HepG2 (cell line): ENCODE results near the gene DLAT. TPM values are rescaled to one million over a fixed set of nuclear protein-coding genes. Genes with fewer than 3 reads are reported as not detected.
A peak's percentile ranks its signal among the peaks of the same experiment; 100 is the strongest.

Experiments
- AGO1 ChIP-seq: fragments of 200-400 bp; formaldehyde crosslinking; IDR thresholded peaks from 2 replicates; pipeline ENCODE4 v1.6.1; 2017; ENCODE audit warnings: mild to moderate bottlenecking, low read depth, low read length, moderate library complexity; ENCODE audit not compliant: poor library complexity, severe bottlenecking
- KLF15 ChIP-seq: sonication (generic); formaldehyde crosslinking; IDR thresholded peaks from 2 replicates; pipeline ENCODE4 v1.8.1; 2023; ENCODE audit warnings: borderline replicate concordance, mild to moderate bottlenecking, inconsistent platforms, missing genetic modification reagents, mixed read lengths
- KLF6 ChIP-seq: IDR thresholded peaks from 2 replicates; pipeline ENCODE4 v1.8.0; 2016; ENCODE audit warnings: missing biosample characterization, missing genetic modification reagents
- MTA3 ChIP-seq: sonication (generic); formaldehyde crosslinking; IDR thresholded peaks from 2 replicates; pipeline ENCODE4 v1.4.0; 2020; ENCODE audit warnings: missing genetic modification reagents
- MXI1 ChIP-seq: IDR thresholded peaks from 3 replicates; pipeline ENCODE4 v1.6.1; 2012; ENCODE audit warnings: low read depth, low read length, inconsistent platforms, borderline replicate concordance
- POLR2AphosphoS2 ChIP-seq: IDR thresholded peaks from 2 replicates; pipeline ENCODE4 v1.6.1; 2011; ENCODE audit warnings: low read depth, low read length, improper control_type of control experiment
- RBM22 ChIP-seq: fragments of 200-400 bp; formaldehyde crosslinking; optimal IDR thresholded peaks from 2 replicates; pipeline ENCODE3; 2017; ENCODE audit warnings: mild to moderate bottlenecking, low read length, moderate library complexity
- TEAD3 ChIP-seq: optimal IDR thresholded peaks from 2 replicates; pipeline ENCODE3; 2016; ENCODE audit warnings: borderline replicate concordance
- ZMAT3 ChIP-seq: sonication (generic); formaldehyde crosslinking; conservative IDR thresholded peaks from 2 replicates; pipeline ENCODE4 v1.7.0; 2021; ENCODE audit warnings: missing genetic modification reagents
- ZNF317 ChIP-seq: sonication (generic); formaldehyde crosslinking; IDR thresholded peaks from 2 replicates; pipeline ENCODE4 v1.5.0; 2020; ENCODE audit warnings: mild to moderate bottlenecking, missing genetic modification reagents
- ZNF350 ChIP-seq: sonication (generic); formaldehyde crosslinking; IDR thresholded peaks from 2 replicates; pipeline ENCODE4 v1.4.0; 2020; ENCODE audit warnings: mild to moderate bottlenecking, low read depth, missing genetic modification reagents, borderline replicate concordance
- ZNF574 ChIP-seq: sonication (generic); formaldehyde crosslinking; IDR thresholded peaks from 2 replicates; pipeline ENCODE4 v1.4.0; 2020; ENCODE audit warnings: missing genetic modification reagents
- ZNF737 ChIP-seq: sonication (generic); formaldehyde crosslinking; IDR thresholded peaks from 2 replicates; pipeline ENCODE4 v1.5.0; 2020; ENCODE audit warnings: missing genetic modification reagents, mild to moderate bottlenecking, borderline replicate concordance
- ZNF773 ChIP-seq: sonication (generic); formaldehyde crosslinking; IDR thresholded peaks from 2 replicates; pipeline ENCODE4 v1.4.0; 2020; ENCODE audit warnings: missing genetic modification reagents, borderline replicate concordance
- polyA plus RNA-seq, 8 experiments: library from polyadenylated mRNA; depleted of rRNA in 3 of 8; stranded (reverse) in 7 of 8; unstranded in 1 of 8; fragments of >200 nt; fragmentation: Illumina TruSeq in 4 of 8; extraction: Trizol in 4 of 8; gene quantifications; 2 replicates each; pipeline versions ENCODE4 v1.2.1 to v1.2.3, GENCODE V29; 2011 to 2016; ENCODE audit warnings: low read depth in 4 of 8, missing spikeins in 1 of 8, mixed read lengths in 1 of 8; ENCODE audit not compliant: insufficient read depth in 1 of 8
- total RNA-seq, 5 experiments: library from RNA; depleted of rRNA; stranded (reverse); fragments of >200 nt; fragmentation: Illumina TruSeq; extraction: Trizol; gene quantifications; 2 replicates each; pipeline ENCODE4 v1.2.3, GENCODE V29; 2016; ENCODE audit warnings: low read depth in 1 of 5
- TF ChIP-seq, protein P1 (sequence below), 2 experiments: sonication (generic) in 1 of 2; formaldehyde crosslinking in 1 of 2; IDR thresholded peaks; 2 replicates each; pipeline versions ENCODE4 v1.4.0 to v1.6.1; 2016 to 2020; ENCODE audit warnings: borderline replicate concordance in 1 of 2, low read depth in 1 of 2, mild to moderate bottlenecking in 1 of 2, missing genetic modification reagents in 1 of 2
- TF ChIP-seq, protein P2 (sequence below): sonication (generic); formaldehyde crosslinking; IDR thresholded peaks from 2 replicates; pipeline ENCODE4 v1.5.1; 2020; ENCODE audit warnings: mild to moderate bottlenecking, missing genetic modification reagents, moderate library complexity

Gene DLAT
- total and polyA plus RNA-seq, 2 of the 13 experiments (the other 11 are each of a cell fraction or from before 2014, with no cell fraction given), result 26.4 to 62.2 TPM

GRCh38 chr11:112086422-112087191 lies 61.4 kb downstream of the DLAT start, which contains the start of the genes SDHD and TIMM8B (continued):
- TF ChIP-seq, protein P1, sequence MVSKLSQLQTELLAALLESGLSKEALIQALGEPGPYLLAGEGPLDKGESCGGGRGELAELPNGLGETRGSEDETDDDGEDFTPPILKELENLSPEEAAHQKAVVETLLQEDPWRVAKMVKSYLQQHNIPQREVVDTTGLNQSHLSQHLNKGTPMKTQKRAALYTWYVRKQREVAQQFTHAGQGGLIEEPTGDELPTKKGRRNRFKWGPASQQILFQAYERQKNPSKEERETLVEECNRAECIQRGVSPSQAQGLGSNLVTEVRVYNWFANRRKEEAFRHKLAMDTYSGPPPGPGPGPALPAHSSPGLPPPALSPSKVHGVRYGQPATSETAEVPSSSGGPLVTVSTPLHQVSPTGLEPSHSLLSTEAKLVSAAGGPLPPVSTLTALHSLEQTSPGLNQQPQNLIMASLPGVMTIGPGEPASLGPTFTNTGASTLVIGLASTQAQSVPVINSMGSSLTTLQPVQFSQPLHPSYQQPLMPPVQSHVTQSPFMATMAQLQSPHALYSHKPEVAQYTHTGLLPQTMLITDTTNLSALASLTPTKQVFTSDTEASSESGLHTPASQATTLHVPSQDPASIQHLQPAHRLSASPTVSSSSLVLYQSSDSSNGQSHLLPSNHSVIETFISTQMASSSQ (IDR thresholded peaks at IDR 0.05; ENCODE audit: low read depth), result no peak
- TF ChIP-seq, protein P1 (CRISPR knock-in tag; IDR thresholded peaks at IDR 0.05; ENCODE audit: borderline replicate concordance), result peak; percentile 34; the same call in 1 of the 2 replicates
- TF ChIP-seq ZNF574 (peak; percentile 93), POLR2AphosphoS2 (no peak), RBM22 (no peak), KLF6 (CRISPR knock-in tag) (no peak), ZNF317 (CRISPR knock-in tag) (peak; percentile 63; the same call in 1 of the 2 replicates), ZNF773 (CRISPR knock-in tag) (no peak), ZNF737 (CRISPR knock-in tag) (no peak), ZMAT3 (CRISPR knock-in tag) (peak; percentile 32; the same call in 1 of the 2 replicates), MTA3 (no peak), ZNF350 (CRISPR knock-in tag) (peak; percentile 87), AGO1 (peak; percentile 80), TEAD3 (CRISPR knock-in tag) (peak; percentile 67), KLF15 (CRISPR knock-in tag) (no peak; the same call in 1 of the 2 replicates), MXI1 (peak; percentile 54; the same call in 1 of the 3 replicates)
- TF ChIP-seq, protein P2, sequence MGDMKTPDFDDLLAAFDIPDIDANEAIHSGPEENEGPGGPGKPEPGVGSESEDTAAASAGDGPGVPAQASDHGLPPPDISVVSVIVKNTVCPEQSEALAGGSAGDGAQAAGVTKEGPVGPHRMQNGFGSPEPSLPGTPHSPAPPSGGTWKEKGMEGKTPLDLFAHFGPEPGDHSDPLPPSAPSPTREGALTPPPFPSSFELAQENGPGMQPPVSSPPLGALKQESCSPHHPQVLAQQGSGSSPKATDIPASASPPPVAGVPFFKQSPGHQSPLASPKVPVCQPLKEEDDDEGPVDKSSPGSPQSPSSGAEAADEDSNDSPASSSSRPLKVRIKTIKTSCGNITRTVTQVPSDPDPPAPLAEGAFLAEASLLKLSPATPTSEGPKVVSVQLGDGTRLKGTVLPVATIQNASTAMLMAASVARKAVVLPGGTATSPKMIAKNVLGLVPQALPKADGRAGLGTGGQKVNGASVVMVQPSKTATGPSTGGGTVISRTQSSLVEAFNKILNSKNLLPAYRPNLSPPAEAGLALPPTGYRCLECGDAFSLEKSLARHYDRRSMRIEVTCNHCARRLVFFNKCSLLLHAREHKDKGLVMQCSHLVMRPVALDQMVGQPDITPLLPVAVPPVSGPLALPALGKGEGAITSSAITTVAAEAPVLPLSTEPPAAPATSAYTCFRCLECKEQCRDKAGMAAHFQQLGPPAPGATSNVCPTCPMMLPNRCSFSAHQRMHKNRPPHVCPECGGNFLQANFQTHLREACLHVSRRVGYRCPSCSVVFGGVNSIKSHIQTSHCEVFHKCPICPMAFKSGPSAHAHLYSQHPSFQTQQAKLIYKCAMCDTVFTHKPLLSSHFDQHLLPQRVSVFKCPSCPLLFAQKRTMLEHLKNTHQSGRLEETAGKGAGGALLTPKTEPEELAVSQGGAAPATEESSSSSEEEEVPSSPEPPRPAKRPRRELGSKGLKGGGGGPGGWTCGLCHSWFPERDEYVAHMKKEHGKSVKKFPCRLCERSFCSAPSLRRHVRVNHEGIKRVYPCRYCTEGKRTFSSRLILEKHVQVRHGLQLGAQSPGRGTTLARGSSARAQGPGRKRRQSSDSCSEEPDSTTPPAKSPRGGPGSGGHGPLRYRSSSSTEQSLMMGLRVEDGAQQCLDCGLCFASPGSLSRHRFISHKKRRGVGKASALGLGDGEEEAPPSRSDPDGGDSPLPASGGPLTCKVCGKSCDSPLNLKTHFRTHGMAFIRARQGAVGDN (CRISPR knock-in tag), result peak; percentile 94
